NK-92 treated with Interleukin-12 subunit alpha and Interleukin-12 subunit beta, amount 100 ng/mL, for 24 hours (cell line): Measurements from ENCODE around the gene WFDC5.

ENCODE experiments used
- DNase-seq: peaks from one replicate; lab custom pipeline; 2025; lab: John Stamatoyannopoulos, UW

WFDC5 gene

DNA sequence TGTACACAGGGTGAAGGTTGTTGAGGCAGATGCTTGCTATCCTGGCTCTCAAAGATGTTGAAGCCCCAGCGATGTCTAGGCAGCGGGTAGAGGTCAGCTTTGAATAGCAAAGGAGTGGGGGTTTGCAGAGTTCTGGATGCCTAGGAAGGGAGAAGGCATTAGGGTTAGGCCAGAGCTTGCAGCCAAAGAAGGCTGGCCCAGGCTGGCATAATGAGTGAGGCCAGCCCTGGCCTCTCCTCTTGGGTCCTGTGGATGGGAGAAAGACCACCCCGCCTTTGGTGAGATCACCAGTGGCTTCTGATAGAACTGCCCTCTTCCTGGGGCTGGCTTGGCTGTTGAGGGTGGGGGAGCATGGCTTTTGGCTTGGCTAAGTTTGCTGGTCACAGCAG lies 406 bp upstream of the WFDC5 start:
- DNase-seq: no peak

- no peak for DNase-seq
Observed at GRCh38 chr20:45113865-45114264, 1.1 kb downstream of the WFDC5 start.

DNA sequence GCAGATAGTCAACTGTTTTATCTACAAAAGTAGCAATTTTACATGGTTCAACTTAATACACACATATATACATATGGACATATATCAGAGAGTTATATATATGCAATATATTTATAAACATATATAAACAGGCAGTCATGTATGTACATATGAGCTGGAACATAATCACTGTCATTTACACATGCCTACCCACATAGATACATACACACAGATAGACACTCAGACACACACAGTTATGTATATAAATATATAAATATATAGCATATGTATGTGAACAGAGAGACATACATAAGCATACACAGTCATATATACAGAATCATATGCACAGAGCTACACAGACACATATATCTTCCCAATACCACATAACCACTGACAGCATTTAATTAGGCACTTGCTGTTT lies 2.2 kb downstream of the WFDC5 start:
- DNase-seq: no peak

DNA sequence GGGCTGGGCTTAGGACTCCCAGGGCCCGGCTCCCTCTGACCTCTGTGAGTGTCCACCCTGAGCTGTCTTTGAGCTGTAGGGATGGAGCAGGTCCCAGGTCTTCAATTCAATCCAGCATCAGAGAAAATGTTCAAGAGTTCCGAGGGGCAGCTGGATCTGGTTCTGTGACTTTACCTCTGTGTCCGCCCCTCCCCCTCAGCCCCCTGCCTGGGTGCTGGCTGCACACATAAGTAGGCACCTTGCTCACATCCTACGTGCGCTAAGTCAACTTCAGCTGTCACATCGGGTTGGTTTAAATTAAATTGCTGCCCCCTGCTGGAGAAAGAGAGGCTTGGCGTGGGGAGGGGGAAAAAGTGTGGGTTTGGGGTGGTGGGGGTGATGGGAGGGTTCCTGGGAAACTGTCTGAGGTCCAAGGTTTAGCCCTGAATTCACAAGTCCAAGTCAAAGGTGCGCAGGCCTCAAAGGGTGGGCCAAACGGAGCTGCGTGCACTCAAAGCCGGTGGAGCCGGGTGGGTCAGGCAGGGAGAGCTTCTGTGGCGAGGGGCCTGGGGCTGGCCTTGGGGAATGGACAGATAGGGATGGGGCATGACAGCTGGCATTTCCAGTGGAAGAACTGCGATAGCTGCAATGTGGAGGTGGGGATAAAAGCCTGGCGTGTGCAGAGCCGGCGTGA lies 3.0 kb downstream of the WFDC5 start:
- DNase-seq: no peak

DNA sequence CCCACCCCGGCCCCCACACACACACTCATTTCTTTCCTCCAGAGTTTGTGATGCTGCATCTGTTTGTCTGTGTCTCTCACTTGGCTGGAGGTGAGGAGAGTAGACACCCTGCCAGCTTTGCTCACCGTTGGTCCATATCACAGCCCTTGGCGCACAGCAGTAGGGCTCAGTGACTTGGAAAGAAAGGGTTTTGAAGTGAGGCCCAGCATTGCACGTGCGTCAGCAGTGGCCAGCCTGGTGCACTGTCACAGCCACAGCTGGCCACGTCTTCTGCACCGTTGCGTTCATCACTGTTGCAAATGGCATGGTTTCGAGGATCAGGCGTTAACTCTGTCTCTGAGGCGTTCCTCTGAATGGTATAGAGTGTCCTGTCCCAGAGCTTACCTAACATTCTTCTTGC lies 3.7 kb downstream of the WFDC5 start:
- DNase-seq: no peak

GRCh38 chr20:45110301-45110700 lies 4.7 kb downstream of the WFDC5 start:
- DNase-seq: no peak

DNA sequence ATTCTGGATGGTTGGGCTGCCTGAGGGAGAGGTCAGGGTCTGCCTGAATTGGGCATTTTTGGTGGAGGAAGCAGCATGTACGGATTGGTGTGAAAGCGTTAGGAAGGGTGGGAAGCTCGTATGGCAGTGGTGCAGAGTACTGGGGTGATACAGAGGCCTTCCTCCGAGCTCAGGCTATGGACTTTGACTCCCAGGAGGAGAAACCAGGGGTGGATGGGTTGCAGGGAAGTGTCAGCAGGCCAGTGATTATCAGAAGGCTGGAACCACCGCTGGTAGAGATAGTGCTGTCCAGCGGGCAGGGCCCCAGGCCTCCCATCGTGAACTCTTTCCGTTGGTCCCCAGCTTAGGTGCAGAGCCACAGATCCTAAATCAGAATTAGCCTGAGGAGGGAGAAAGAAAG lies 5.3 kb downstream of the WFDC5 start:
- DNase-seq: no peak

DNA sequence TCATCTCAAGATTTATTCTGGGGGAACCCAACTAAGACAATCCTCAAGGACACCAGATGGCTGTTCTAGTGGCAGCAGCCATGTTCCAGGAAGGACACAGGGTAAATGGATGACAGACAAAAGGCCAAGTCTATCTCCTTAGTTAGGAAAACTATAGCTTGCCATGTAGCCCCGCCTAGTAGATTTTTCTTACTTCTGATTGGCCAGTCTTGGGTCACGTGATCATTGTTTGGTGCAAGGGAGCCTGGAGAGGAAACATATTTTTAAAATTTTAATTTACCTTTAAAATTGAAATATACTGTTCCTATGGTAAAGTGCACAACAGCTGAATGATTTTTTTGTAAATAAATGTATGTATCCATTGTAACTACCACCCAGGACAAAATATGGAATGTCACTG lies 9.7 kb downstream of the WFDC5 start:
- DNase-seq: no peak

DNA sequence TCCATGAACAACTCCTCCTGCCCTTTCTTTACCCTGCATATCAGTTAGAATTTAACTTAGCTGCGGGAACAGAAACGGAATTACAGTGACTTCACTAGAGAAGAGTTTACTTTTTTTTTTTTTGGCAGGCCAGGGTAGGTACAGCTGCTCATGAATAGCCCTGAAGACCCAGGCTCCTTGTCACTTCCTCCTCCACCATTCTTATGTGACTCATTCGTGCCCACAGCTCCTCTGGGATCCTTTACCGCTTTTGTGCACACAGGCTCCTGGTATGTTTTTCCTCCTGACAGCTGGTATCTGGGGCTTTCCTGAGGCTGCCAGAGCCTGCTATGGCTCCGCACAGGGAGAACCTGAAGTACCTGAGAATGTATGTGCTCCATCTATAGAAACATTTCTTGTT lies 10.2 kb downstream of the WFDC5 start:
- no peak for DNase-seq

GRCh38 chr20:45103072-45103471 lies 11.9 kb downstream of the WFDC5 start:
- DNase-seq: no peak

DNA sequence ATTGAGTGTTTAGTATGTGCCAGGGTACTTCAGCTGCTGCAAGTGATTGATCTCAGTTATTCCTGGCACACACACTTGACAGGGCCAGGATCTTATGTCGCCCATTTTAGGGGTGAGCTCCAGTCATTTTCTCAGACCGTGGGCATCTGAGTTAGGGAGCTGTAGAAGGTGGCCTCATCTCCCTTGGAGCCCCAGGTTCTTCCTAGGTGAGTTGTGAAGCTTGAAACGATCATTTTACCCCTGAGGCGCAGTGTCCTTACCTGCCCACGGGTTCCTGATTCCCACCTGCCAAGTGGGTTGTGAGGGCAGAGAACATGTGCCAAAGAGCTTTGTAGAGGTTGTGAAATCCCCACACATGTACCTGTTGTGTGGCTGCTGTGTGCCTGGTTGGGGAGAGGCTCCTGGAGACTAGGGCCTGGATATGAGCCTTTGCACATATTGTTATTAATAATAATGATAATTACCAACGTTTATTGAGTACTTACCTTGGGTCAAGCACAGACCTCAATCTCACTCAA lies 13.6 kb downstream of the WFDC5 start:
- DNase-seq: no peak

GRCh38 chr20:45100563-45101245 lies 14.3 kb downstream of the WFDC5 start, which contains the start of gene KCNS1:
TSS of gene KCNS1 (minus strand) at chr20:45101127. CDS start at chr20:45099236, 1,891 bp downstream.
- no peak for DNase-seq

- no peak for DNase-seq
Observed at GRCh38 chr20:45098103-45098773, 16.7 kb downstream of the WFDC5 start.

GRCh38 chr20:45097485-45098102 lies 17.4 kb downstream of the WFDC5 start:
- DNase-seq: no peak

GRCh38 chr20:45096781-45097180 lies 18.2 kb downstream of the WFDC5 start:
- DNase-seq: no peak

- DNase-seq: peak; percentile 5
Observed at GRCh38 chr20:45095805-45096238, 19.2 kb downstream of the WFDC5 start.

GRCh38 chr20:45094864-45095574 lies 20.0 kb downstream of the WFDC5 start:
- DNase-seq: no peak

DNA sequence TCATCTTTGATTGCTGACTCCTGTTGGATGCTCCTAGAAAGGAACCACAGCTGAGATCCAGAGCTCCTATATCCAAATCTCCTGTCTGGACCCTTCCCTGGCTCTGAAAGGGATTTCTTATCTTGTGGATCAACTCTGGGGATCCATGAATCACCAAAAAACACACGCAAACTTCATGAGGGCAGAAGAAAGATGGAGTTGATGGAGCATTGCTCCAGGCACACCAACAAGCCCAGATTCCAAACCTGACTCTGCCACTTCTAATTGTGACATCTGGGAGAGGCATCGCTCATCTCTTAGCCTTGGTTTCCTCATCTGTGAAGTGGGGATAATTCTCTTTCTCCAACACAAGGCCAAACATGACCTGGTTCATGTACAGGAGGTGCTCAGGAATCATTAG lies 20.8 kb downstream of the WFDC5 start:
- DNase-seq: no peak

GRCh38 chr20:45092898-45093297 lies 22.1 kb downstream of the WFDC5 start:
- DNase-seq: no peak

DNA sequence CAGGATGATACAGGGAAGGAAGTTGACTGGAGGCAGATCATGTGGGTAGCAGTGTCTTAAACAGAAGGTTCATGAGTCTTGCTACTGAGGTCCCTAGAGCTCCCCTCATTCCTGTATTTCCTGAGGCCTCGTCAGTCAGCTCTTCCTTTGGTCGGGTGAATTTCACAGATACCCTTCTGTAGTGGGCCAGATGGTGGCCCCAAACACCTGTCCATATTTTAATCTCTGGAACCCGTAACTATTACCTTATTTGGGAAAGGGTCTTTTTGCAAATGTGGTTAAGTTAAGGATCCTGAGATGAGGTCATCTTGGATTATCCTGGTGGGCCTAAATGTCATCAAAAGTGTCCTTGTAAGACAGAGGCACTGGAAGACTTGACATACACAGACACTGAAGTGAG lies 23.6 kb downstream of the WFDC5 start:
- no peak for DNase-seq

- DNase-seq: no peak
Observed at GRCh38 chr20:45090481-45090880, 24.5 kb downstream of the WFDC5 start.

- DNase-seq: no peak
Observed at GRCh38 chr20:45088247-45088646, 26.7 kb downstream of the WFDC5 start.
